Testis (tissue), 3 donors: ENCODE data around the gene CPB1. TPM values are rescaled to one million over a fixed set of nuclear protein-coding genes. Genes with fewer than 3 reads are reported as not detected.

Experiments used
- DNase-seq: peaks from one replicate; pipeline ENCODE4 v3.0.0-alpha.2; 2019
- H3K27ac ChIP-seq, 2 donors: fragments of 200-600 bp; sonication (generic); one replicate each; pipeline ENCODE4 v1.5.1; 2019
- H3K27me3 ChIP-seq: fragments of 200-600 bp; sonication (generic); one replicate; pipeline ENCODE4 v1.5.1; 2019
- H3K36me3 ChIP-seq: fragments of 200-600 bp; sonication (generic); one replicate; pipeline ENCODE4 v1.5.1; 2017; ENCODE audit warnings: low read depth; ENCODE audit errors: missing control alignments
- H3K4me1 ChIP-seq: fragments of 200-600 bp; sonication (generic); one replicate; pipeline ENCODE4 v1.5.1; 2019
- H3K4me3 ChIP-seq, 2 donors: fragments of 200-600 bp; sonication (generic); one replicate each; pipeline ENCODE4 v1.5.1; 2017 to 2019
- H3K9me3 ChIP-seq: fragments of 200-600 bp; sonication (generic); one replicate; pipeline ENCODE4 v1.5.1; 2017
- CTCF ChIP-seq, 3 experiments: fragments of 450-650 bp in 2 of 3; fragments of 200-600 bp in 1 of 3; sonication (generic) in 1 of 3; IDR thresholded peaks; one replicate each; pipeline ENCODE4 v1.5.1; 2016 to 2019; ENCODE audit warnings: antibody characterized with exemption in 3 of 3, mild to moderate bottlenecking in 2 of 3, moderate library complexity in 1 of 3
- POLR2A ChIP-seq: fragments of 450-650 bp; IDR thresholded peaks from one replicate; pipeline ENCODE4 v1.6.1; 2017; ENCODE audit warnings: antibody characterized with exemption, mild to moderate bottlenecking, moderate library complexity
- WGBS, 2 donors: methylation state at CpG; one replicate each; pipeline ENCODE4 v1.1.5; 2018; 5-methylcytosine and 5-hydroxymethylcytosine counted together
- intact Hi-C: fragments of 100-400 bp; cut with DNase I; formaldehyde crosslinking; loops from one replicate; pipeline ENCODE4 v1.15.1; 2023; ENCODE audit warnings: low total_unique reads
- polyA plus RNA-seq: library from polyadenylated mRNA; stranded (reverse); fragments of 350-450 nt; fragmentation: Illumina TruSeq; extraction: RNeasy Lipid Tissue Mini Kit (QIAGEN cat#74804); gene quantifications from one replicate; pipeline ENCODE4 v1.2.3, GENCODE V29; 2014; ENCODE audit warnings: low read depth, low replicate concordance; ENCODE audit not compliant: insufficient read depth
- total RNA-seq, 2 donors: library from RNA; depleted of rRNA; stranded (reverse); fragments of >200 nt; gene quantifications; one replicate each; pipeline ENCODE4 v1.2.3, GENCODE V29; 2016

The CPB1 gene
- total and polyA plus RNA-seq, 3 donors from 2014 or later, result 1.4 to 2.3 (median 1.7) TPM

DNA sequence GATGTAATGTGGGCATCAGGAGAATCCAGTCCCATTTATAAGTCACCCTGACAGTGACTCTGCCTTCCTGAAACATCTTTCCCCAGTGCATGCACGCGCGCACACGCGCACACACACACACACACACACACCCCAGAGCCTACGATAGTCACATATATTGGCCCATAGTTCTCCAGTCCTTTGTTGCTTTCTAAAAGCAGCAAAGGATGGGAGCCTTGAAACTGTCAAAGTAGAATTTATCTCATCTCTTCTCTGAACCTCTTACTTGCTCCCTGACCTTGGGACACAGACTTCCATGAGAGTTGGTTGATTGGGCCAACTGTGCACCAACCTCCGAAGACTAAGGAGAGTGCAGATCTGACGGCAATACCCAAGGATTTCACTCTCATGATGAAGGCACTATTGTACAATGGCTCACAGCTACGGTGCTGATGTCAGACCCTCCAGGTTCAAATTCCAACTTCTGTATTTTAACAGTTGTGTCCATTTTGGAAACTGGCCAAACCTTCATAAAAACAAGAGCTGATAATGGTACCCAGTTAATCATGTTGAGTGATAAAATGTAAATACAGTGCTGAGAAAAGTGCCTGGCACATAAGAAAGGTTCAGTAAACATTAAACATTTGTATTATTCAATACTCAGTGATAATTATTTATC, 45.8 kb downstream of the CPB1 start:
- Histone ChIP-seq H3K4me1 (no peaks in the 10 kb centered on the region), H3K27me3 (no peaks in the 10 kb centered on the region), H3K4me3 (no peak overlapping the region), H3K27ac (no peak overlapping the region), H3K9me3 (no peaks in the 10 kb centered on the region), H3K36me3 (no peaks in the 10 kb centered on the region)
- TF ChIP-seq POLR2A (no peak), CTCF (IDR thresholded peaks at IDR 0.05) (no peak)
- 81 to 94% methylated on average over 9 of the region's 9 CpGs for WGBS, 2 donors
- no peak for DNase-seq
- intact Hi-C loops, result no loop called here

GRCh38 chr3:148873977-148874376, 46.4 kb downstream of the CPB1 start:
- H3K4me1 ChIP-seq, result no peaks in the 10 kb centered on the region
- H3K27ac ChIP-seq, result no peak overlapping the region
- no peaks in the 10 kb centered on the region for H3K27me3 ChIP-seq
- intact Hi-C loops, result no loop called here
- no peaks in the 10 kb centered on the region for H3K36me3 ChIP-seq
- TF ChIP-seq CTCF (IDR thresholded peaks at IDR 0.05) (no peak), POLR2A (no peak)
- no peaks in the 10 kb centered on the region for H3K9me3 ChIP-seq
- no peak for DNase-seq
- 30 to 55% methylated on average over 1 of the region's 1 CpG for WGBS, 2 donors
- no peak overlapping the region for H3K4me3 ChIP-seq

DNA sequence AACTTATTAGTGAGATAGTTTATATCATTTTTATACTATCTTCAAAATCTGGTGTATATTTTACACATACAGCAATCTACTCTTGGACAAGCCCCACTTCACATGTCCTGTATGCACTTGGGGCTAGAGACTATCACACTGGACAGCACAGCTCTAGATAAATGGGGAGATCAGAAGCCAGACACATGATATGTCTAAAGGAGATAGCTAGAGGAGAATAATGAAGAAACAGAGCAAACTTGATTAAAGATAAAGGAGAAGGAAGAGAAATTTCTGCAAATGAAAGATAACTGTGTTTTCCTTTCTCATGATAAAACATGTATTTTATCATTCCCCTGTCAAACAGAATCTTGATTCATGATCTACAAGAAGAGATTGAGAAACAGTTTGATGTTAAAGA, 50.5 kb downstream of the CPB1 start:
- intact Hi-C loops, result no loop called here
- Histone ChIP-seq H3K36me3 (no peaks in the 10 kb centered on the region), H3K27ac (no peak overlapping the region), H3K9me3 (no peaks in the 10 kb centered on the region), H3K27me3 (no peaks in the 10 kb centered on the region), H3K4me1 (peaks cover 3% of the 10 kb centered on the region), H3K4me3 (no peak overlapping the region)
- TF ChIP-seq CTCF (IDR thresholded peaks at IDR 0.05), result no peak
- TF ChIP-seq POLR2A, result no peak
- no peak for DNase-seq

DNA sequence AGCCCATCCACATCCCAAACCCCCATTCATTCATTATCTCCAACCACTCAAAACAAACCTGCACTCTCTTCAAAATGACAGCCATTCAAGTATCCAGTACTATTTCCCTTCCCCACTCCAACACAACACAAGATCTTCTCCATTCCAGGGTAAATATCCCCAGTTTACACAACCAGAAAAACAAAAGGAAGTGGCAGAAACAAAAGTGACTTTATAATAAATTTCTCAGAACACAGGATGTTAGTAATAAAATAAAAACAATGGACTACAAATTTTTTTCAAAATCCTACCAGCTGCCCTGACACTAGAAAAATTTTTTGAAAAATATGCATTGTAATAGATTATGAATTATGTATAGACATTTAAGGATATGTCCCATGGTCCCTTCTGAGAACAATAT, 51.6 kb downstream of the CPB1 start:
- intact Hi-C loops, result no loop called here

More for the DNA sequence above, 51.6 kb downstream of the CPB1 start:
- H3K9me3 ChIP-seq, result no peaks in the 10 kb centered on the region
- no peak for DNase-seq
- H3K4me1 ChIP-seq, result peaks cover 5% of the 10 kb centered on the region
- H3K36me3 ChIP-seq, result no peaks in the 10 kb centered on the region
- no peaks in the 10 kb centered on the region for H3K27me3 ChIP-seq
- H3K4me3 ChIP-seq, result no peak overlapping the region
- TF ChIP-seq POLR2A (no peak), CTCF (IDR thresholded peaks at IDR 0.05) (no peak)
- H3K27ac ChIP-seq, result no peak overlapping the region
